GM12873 (cell line): ENCODE measurements around the gene TANGO2.
A peak's percentile ranks its signal among the peaks of the same experiment; 100 is the strongest.

Source experiments
- TF ChIP-seq, protein P1 (sequence below): IDR thresholded peaks from 2 replicates; pipeline ENCODE4 v1.5.1; 2012; ENCODE audit warnings: low read depth, mild to moderate bottlenecking, moderate library complexity, low read length, control low read depth; ENCODE audit not compliant: insufficient read depth; ENCODE audit errors: missing control alignments

Gene TANGO2

DNA sequence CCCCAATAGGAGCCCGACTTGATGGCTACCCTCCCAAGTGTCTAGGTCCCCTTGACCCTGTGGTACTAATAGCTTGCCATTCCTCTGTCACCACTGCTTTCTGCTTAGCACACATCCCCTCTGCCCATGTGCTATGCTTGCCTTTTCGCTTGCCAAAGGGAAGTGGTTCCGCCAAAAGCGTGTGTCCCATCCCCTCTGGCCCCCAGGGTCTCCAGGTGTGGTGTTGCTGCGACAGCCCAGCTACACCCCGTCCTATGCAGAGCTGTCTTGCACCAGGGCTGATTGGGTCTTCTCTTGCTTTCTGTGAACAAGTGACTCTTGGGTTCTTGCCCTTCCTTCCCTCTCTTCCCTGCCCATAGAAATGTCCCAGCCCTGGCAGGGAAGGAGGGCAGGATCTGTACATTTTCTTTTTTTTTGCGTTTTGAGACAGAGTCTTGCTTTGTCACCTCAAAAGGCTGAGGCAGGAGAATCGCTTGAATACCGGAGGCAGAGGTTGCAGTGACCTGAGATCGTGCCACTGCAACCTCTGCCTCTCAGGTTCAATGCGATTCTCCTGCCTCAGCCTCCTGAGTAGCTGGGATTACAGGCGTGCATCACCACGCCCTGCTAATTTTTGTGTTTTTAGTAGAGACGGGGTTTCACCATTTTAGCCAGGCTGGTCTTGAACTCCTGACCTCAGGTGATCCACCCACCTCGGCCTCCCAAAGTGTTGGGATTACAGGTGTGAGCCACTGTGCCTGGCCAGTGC is 3.9 kb downstream of the TANGO2 start:
- TF ChIP-seq, protein P1, sequence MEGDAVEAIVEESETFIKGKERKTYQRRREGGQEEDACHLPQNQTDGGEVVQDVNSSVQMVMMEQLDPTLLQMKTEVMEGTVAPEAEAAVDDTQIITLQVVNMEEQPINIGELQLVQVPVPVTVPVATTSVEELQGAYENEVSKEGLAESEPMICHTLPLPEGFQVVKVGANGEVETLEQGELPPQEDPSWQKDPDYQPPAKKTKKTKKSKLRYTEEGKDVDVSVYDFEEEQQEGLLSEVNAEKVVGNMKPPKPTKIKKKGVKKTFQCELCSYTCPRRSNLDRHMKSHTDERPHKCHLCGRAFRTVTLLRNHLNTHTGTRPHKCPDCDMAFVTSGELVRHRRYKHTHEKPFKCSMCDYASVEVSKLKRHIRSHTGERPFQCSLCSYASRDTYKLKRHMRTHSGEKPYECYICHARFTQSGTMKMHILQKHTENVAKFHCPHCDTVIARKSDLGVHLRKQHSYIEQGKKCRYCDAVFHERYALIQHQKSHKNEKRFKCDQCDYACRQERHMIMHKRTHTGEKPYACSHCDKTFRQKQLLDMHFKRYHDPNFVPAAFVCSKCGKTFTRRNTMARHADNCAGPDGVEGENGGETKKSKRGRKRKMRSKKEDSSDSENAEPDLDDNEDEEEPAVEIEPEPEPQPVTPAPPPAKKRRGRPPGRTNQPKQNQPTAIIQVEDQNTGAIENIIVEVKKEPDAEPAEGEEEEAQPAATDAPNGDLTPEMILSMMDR: no peak

DNA sequence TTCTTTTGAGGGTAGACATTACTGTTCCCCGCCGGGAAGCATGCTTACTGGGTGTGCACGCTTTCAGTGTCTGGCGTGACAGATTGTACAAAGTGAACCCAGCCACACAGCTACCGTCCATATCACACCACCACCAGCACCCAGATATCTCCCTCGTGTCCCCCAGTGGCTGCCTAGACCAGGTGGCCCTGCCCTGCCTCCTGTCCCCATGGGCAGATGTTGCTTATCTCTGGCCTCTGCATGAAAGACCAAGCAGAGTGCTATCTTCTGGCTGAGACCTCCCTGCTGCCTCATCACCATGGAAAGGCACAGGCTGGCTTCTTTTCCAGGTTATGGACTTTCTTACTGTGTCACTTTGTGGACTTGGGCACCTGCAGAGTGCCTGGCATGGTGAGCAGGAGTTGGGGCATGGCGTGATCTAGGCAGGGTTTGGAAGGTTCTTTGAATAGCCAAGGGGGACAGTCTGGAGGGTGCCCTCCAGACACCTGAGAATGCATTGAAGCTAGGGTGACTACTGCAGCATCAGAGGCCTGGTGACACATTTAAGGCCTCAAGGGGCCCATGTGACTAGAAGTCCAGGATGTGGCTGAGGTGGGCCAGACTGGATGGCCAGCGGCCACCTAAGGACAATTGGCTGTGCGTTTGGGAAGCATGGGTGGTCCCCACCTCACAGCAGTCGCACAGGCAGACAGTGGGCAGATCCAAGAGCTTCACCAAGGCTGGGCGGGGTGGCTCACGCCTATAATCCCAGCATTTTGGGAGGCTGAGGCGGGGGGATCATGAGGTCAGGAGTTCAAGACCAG is 4.7 kb downstream of the TANGO2 start:
- TF ChIP-seq, protein P1: no peak

DNA sequence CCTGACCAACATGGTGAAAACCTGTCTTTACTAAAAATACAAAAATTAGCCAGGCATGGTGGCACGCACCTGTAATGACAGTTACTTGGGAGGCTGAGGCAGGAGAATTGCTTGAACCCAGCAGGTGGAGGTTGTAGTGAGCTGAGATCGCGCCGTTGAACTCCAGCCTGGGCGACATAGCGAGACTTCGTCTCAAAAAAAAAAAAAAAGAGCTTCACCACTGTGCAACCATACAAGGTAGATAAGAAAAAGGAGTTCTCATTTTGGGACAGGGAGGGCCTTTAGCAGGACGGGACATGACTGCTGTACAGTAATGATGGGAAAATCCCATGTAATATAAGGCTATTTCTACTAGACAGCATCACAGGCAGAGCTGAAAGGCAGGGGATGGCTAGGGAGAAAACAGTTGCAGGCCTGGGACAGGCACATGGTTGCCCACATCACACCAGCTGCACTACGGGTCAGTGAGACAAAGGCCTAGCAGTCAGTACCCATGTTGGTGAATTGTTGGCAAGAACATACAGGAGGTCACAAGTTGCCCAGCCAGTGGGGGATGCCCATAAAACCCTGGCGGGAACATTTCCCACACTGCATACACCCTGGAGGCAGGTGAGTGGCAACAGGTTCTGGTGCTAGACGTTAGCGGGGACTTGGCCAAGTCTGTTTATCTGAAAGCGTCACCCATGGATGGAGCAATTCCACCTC is 5.4 kb downstream of the TANGO2 start:
- TF ChIP-seq, protein P1: no peak

DNA sequence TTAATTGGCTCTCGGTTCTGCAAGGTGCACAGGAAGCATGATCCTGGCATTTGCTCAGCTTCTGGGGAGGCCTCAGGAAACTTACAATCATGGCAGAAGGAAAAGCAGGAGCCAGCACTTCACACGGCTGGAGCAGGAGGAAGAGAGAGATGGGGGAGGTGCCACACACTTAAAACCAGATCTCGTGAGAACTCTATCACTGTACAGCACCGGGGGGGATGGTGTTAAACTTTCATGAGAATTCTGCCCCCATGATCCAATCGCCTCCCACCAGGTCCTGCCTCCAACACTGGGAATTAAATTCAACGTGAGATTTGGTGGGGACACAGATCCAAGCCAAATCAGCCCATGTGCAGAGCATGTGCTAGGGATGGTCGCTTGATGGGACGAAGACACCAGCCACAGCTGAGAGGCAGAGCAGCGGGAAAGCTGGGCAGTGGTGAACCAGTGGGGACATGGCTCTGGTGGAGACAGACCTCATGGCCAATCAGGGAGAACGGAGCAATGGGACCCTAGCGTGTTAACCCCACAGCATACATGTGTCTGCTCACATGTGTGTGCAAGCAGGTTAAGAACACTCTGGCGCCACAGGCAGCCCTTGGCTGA is 6.2 kb downstream of the TANGO2 start:
- TF ChIP-seq, protein P1: no peak

DNA sequence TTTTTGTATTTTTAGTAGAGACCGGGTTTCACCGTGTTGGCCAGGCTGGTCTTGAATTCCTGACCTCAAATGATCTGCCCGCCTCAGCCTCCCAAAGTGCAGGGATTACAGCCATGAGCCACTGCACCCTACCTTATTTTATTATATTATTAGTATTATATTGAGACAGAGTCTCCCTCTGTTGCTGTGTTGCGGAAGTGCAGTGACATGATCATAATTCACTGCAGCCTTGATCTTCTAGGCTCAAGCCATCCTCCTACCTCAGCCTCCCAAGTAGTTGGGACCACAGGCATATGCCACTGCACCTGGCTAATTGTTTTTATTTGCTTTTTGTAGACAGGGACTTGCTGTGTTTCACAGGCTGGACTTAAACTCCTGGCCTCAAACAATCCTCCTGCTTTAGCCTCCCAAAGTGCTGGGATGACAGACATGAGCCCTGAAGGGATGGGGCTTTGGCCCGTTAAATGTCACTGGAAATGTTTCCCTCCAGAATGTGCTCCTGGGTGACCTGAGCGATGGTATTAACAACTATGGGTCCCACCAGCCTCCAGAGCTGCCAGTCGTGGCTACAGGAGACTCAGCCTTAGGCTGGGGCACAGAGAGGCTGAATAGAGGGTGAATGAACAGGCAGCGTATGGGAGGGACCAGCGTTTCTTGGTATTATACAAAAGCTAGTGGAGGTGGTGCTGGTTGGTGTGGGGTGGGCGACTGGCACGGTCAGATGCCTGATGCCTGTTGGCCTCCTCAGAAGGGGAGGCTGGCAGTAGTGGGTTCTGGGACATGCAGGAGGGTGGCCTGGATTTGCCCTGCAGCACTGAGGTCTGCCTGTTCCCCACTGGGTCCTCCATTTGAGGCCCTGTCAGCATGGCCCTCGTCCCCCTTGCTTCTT is 7.3 kb downstream of the TANGO2 start:
- TF ChIP-seq, protein P1: peak; percentile 36

DNA sequence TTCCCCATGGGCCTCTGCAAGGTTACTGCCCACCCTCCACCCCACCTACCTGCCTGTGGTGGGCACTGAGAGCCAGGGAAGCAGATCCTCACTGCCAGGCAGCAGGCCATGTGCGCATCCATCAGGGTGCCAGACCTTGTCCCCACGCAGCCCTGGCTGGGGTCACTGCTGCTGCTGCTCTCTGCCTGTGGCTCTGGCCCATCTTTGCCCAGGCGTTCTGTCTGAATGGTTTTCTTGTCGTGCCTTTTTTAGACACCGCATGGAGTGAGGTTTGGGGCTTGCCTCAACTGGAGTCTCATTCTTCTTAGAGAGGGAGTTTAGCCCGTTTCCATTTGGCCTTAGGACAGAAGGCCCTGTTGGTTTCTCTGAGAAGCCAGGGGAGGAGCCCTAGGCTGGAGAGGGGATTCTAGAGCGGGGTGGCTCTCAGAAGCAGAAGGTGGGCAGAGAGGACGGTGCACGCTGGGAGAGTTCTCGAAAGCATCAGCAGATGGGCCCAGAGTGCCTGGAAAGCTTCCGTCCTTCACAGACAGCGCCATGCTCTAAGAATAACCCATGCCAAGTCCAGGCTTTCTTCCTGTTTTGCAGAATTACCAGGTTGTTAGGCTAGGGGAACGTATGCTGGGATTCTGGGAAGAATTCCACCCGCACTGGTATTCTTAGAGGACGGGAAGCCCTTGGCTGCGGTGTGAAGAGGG is 8.1 kb downstream of the TANGO2 start:
- TF ChIP-seq, protein P1: no peak
